Measurements from ENCODE around the gene TMPRSS9.

DNA sequence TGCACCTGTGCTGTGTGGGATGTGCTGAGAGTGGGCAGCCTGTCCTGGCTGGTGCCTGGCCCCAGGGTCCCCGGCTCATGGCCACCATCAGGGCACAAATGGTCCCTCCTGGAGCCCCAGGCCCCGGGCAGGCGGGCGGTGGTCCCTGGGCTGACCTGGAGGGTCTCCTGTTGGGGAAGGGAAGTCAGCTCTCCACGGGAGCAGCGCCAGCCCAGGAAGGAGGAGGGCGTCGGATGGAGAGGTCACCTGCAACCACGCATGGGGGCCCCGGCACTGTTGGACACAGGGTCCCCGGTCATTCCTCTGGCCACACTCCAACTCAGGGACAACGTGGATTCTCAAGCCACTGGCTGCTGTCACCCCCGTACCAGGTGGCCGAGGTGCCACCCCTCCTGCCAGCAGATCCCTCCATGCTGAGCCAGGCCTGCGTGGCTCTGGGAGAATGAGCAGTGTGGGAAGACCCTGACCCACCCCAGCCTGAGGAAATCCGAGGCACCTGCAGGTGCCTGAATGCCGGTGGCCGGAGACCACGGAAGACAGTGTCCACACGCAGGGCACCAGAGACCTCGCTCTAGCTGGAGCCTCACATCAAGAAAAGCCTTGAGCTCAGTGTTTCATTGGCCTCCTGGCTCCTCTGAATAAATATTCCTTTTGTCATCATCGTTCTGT lies 83.2 kb downstream of the TMPRSS9 start:
- no peak for TF ChIP-seq TAF1 (IDR thresholded peaks at IDR 0.05; ENCODE audit: low read depth, low read length)
- no peak for TF ChIP-seq POLR2AphosphoS5 (IDR thresholded peaks at IDR 0.05; ENCODE audit: low read depth, low read length)
- no peak for TF ChIP-seq POLR2A (IDR thresholded peaks at IDR 0.05; ENCODE audit: low read depth, low read length)
- TF ChIP-seq SPI1 (IDR thresholded peaks at IDR 0.05; ENCODE audit: low read depth, low read length) = no peak

Measured in GM12891 (cell line).